K562 (cell line): ENCODE data around the gene NR0B2. TPM values are rescaled to one million over a fixed set of nuclear protein-coding genes. Genes with fewer than 3 reads are reported as not detected.

Experiments used
- CHD2 ChIP-seq: IDR thresholded peaks from 2 replicates; pipeline ENCODE4 v1.6.1; 2011; ENCODE audit warnings: low read depth, low read length
- EHMT2 ChIP-seq: fragments of 450-650 bp; IDR thresholded peaks from 2 replicates; pipeline ENCODE4 v1.6.1; 2018; ENCODE audit warnings: antibody characterized with exemption
- FOXA3 ChIP-seq, 2 experiments: fragments of 450-650 bp in 1 of 2; sonication (generic) in 1 of 2; formaldehyde crosslinking; IDR thresholded peaks in 1 of 2; conservative IDR thresholded peaks in 1 of 2; 2 replicates each; pipeline versions ENCODE4 v1.4.0 to v1.8.0; 2020 to 2022; ENCODE audit warnings: mild to moderate bottlenecking in 2 of 2, missing genetic modification reagents in 1 of 2
- TCF7 ChIP-seq: sonication (generic); IDR thresholded peaks from 2 replicates; pipeline ENCODE4 v1.6.1; 2016; ENCODE audit warnings: antibody characterized with exemption, borderline replicate concordance
- ZNF551 ChIP-seq: fragments of 250-450 bp; sonication (Bioruptor Pico); IDR thresholded peaks from 2 replicates; pipeline ENCODE4 v1.5.0; 2021; ENCODE audit warnings: mild to moderate bottlenecking, moderate library complexity
- polyA plus RNA-seq, 8 experiments: library from polyadenylated mRNA; depleted of rRNA in 4 of 8; stranded (reverse) in 5 of 8; unstranded in 3 of 8; fragments of >200 nt; fragmentation: Nextera tagmentation in 2 of 8; fragmentation: Illumina TruSeq in 1 of 8; extraction: Ambion mirVana in 2 of 8; extraction: Trizol in 1 of 8; gene quantifications; 2 replicates each; pipeline versions ENCODE4 v1.2.1 to v1.2.3, GENCODE V29; 2011 to 2014; ENCODE audit warnings: inconsistent platforms in 1 of 8, missing spikeins in 1 of 8
- total RNA-seq, 7 experiments: library from RNA; depleted of rRNA in 6 of 7; stranded (reverse); fragments of >200 nt in 6 of 7; fragmentation: Illumina TruSeq in 2 of 7; extraction: Trizol in 2 of 7; gene quantifications; 2 replicates each; pipeline versions ENCODE4 v1.2.1 to v1.2.3, GENCODE V29; 2011 to 2021; ENCODE audit warnings: low replicate concordance in 1 of 7
- TF ChIP-seq, protein P1 (sequence below): fragments of 450-650 bp; IDR thresholded peaks from 2 replicates; pipeline ENCODE4 v1.6.1; 2016; ENCODE audit warnings: borderline replicate concordance
- TF ChIP-seq, protein P2 (sequence below): fragments of 250-450 bp; sonication (Bioruptor Pico); IDR thresholded peaks from 2 replicates; pipeline ENCODE4 v1.8.0; 2021; ENCODE audit warnings: mild to moderate bottlenecking, moderate library complexity
- TF ChIP-seq, protein P3 (sequence below): sonication (generic); formaldehyde crosslinking; IDR thresholded peaks from 2 replicates; pipeline ENCODE4 v1.8.1; 2023; ENCODE audit warnings: mild to moderate bottlenecking, missing genetic modification reagents

Gene NR0B2
- total and polyA plus RNA-seq, 9 of the 15 experiments (the other 6 are each of a cell fraction or from before 2014, with no cell fraction given) = not detected

DNA sequence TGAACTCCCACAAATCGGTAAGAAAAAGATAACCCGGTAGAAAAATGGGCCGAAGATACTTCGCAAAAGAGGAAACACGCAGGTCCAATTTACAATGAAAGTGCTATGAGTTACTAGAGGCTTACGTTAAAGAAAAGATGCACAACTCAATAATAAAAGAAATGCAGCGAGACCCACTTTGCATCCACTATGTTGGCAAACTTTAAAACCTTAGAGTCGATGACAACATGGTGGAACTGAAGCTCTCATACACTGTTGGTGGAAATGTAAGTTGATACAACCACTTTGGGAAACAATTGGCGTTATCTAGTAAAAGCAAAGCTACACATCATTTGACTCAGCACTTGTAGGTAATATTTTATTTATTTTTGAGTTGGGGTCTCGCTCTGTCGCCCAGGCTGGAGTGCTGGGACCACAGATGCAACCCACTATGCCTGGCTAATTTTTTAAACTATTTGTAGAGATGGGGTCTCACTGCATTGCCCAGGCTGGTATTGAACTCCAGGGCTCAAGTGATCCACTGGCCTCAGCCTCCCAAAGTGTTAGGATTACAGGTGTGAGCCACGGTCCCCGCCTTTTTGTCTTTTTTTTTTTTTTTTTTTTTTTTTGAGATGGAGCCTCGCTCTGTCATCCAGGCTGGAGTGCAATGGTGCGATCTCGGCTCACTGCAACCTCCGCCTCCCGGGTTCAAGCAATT, 12.8 kb downstream of the NR0B2 start (continued):
- TF ChIP-seq, protein P1, sequence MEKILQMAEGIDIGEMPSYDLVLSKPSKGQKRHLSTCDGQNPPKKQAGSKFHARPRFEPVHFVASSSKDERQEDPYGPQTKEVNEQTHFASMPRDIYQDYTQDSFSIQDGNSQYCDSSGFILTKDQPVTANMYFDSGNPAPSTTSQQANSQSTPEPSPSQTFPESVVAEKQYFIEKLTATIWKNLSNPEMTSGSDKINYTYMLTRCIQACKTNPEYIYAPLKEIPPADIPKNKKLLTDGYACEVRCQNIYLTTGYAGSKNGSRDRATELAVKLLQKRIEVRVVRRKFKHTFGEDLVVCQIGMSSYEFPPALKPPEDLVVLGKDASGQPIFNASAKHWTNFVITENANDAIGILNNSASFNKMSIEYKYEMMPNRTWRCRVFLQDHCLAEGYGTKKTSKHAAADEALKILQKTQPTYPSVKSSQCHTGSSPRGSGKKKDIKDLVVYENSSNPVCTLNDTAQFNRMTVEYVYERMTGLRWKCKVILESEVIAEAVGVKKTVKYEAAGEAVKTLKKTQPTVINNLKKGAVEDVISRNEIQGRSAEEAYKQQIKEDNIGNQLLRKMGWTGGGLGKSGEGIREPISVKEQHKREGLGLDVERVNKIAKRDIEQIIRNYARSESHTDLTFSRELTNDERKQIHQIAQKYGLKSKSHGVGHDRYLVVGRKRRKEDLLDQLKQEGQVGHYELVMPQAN = no peak
- TF ChIP-seq, protein P2, sequence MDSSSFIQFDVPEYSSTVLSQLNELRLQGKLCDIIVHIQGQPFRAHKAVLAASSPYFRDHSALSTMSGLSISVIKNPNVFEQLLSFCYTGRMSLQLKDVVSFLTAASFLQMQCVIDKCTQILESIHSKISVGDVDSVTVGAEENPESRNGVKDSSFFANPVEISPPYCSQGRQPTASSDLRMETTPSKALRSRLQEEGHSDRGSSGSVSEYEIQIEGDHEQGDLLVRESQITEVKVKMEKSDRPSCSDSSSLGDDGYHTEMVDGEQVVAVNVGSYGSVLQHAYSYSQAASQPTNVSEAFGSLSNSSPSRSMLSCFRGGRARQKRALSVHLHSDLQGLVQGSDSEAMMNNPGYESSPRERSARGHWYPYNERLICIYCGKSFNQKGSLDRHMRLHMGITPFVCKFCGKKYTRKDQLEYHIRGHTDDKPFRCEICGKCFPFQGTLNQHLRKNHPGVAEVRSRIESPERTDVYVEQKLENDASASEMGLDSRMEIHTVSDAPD (CRISPR knock-in tag) = no peak
- TF ChIP-seq CHD2 (no peak), TCF7 (no peak), FOXA3 (CRISPR knock-in tag; conservative IDR thresholded peaks at IDR 0.05 in 1 of 2, IDR thresholded peaks at IDR 0.05 in 1 of 2) (no peak), EHMT2 (0 out of 2 replicates have a peak, but pooled peaks have one; percentile 20), ZNF551 (CRISPR knock-in tag) (peak; percentile 75; the same call in 1 of the 2 replicates)
- TF ChIP-seq, protein P3, sequence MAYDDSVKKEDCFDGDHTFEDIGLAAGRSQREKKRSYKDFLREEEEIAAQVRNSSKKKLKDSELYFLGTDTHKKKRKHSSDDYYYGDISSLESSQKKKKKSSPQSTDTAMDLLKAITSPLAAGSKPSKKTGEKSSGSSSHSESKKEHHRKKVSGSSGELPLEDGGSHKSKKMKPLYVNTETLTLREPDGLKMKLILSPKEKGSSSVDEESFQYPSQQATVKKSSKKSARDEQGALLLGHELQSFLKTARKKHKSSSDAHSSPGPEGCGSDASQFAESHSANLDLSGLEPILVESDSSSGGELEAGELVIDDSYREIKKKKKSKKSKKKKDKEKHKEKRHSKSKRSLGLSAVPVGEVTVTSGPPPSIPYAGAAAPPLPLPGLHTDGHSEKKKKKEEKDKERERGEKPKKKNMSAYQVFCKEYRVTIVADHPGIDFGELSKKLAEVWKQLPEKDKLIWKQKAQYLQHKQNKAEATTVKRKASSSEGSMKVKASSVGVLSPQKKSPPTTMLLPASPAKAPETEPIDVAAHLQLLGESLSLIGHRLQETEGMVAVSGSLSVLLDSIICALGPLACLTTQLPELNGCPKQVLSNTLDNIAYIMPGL (CRISPR knock-in tag) = no peak
- TF ChIP-seq, all 486 proteins: peak for 33
